Progenitor cell of endocrine pancreas (in vitro differentiated cells): ENCODE measurements around the gene SMARCB1. TPM values are rescaled to one million over a fixed set of nuclear protein-coding genes. Genes with fewer than 3 reads are reported as not detected.

Source experiments
- DNase-seq: peaks from one replicate; pipeline ENCODE4 v3.0.0; 2021; ENCODE audit warnings: low spot score; ENCODE audit not compliant: unreplicated experiment
- H3K27ac Mint-ChIP-seq: 2 replicates; pipeline ENCODE4 v1.8.0; 2021; ENCODE audit warnings: mild to moderate bottlenecking, moderate library complexity, mixed read lengths
- H3K27me3 Mint-ChIP-seq: 2 replicates; pipeline ENCODE4 v1.8.0; 2021; ENCODE audit warnings: mixed read lengths
- H3K36me3 Mint-ChIP-seq: 2 replicates; pipeline ENCODE4 v1.8.0; 2022; ENCODE audit warnings: mixed read lengths; ENCODE audit not compliant: insufficient read depth
- H3K4me1 Mint-ChIP-seq: 2 replicates; pipeline ENCODE4 v1.8.0; 2021; ENCODE audit warnings: low read depth, mixed read lengths
- H3K4me3 Mint-ChIP-seq: 2 replicates; pipeline ENCODE4 v1.8.0; 2021; ENCODE audit warnings: low read depth, mild to moderate bottlenecking, moderate library complexity, mixed read lengths
- H3K9me3 Mint-ChIP-seq: 2 replicates; pipeline ENCODE4 v1.8.0; 2021; ENCODE audit warnings: low read depth, mixed read lengths
- CTCF ChIP-seq: fragments of 200-600 bp; sonication (generic); IDR thresholded peaks from one replicate; pipeline ENCODE4 v1.5.0; 2021; ENCODE audit warnings: antibody characterized with exemption, mild to moderate bottlenecking; ENCODE audit not compliant: unreplicated experiment
- total RNA-seq: library from RNA; stranded (reverse); gene quantifications from 2 replicates; pipeline ENCODE4 v1.2.1, GENCODE V29; 2021

SMARCB1 gene
- total RNA-seq, 1 donor from 2014 or later = 195 TPM

GRCh38 chr22:23833017-23833751 lies 46.4 kb downstream of the SMARCB1 start:
- Mint-ChIP-seq H3K4me1 (peaks cover 4% of the 10 kb centered on the region), H3K4me3 (no peak overlapping the region), H3K36me3 (peaks cover 20% of the 10 kb centered on the region), H3K27ac (no peak overlapping the region), H3K27me3 (no peaks in the 10 kb centered on the region), H3K9me3 (no peaks in the 10 kb centered on the region)
- TF ChIP-seq CTCF = no peak
- DNase-seq = no peak

- Mint-ChIP-seq H3K9me3 (no peaks in the 10 kb centered on the region), H3K4me3 (no peak overlapping the region), H3K27ac (no peak overlapping the region), H3K4me1 (peaks cover 6% of the 10 kb centered on the region), H3K36me3 (peaks cover 18% of the 10 kb centered on the region), H3K27me3 (peaks cover under 1% of the 10 kb centered on the region)
- no peak for DNase-seq
- no peak for TF ChIP-seq CTCF
These were observed 47.1 kb downstream of the SMARCB1 start for GRCh38 chr22:23833911-23834317.

- peaks cover 15% of the 10 kb centered on the region for H3K36me3 Mint-ChIP-seq
- H3K9me3 Mint-ChIP-seq = no peaks in the 10 kb centered on the region
- no peak overlapping the region for H3K4me3 Mint-ChIP-seq
- H3K4me1 Mint-ChIP-seq = peaks cover 6% of the 10 kb centered on the region
- H3K27me3 Mint-ChIP-seq = peaks cover 5% of the 10 kb centered on the region
- H3K27ac Mint-ChIP-seq = no peak overlapping the region
- no peak for DNase-seq
- no peak for TF ChIP-seq CTCF
These were observed 47.6 kb downstream of the SMARCB1 start for GRCh38 chr22:23834406-23834792.

GRCh38 chr22:23834793-23835483 lies 48.2 kb downstream of the SMARCB1 start:
- Mint-ChIP-seq H3K9me3 (no peaks in the 10 kb centered on the region), H3K27ac (no peak overlapping the region), H3K36me3 (peaks cover 14% of the 10 kb centered on the region), H3K27me3 (peaks cover 11% of the 10 kb centered on the region), H3K4me1 (peaks cover 6% of the 10 kb centered on the region), H3K4me3 (no peak overlapping the region)
- TF ChIP-seq CTCF = no peak
- no peak for DNase-seq

- H3K9me3 Mint-ChIP-seq = no peaks in the 10 kb centered on the region
- peaks cover 15% of the 10 kb centered on the region for H3K27me3 Mint-ChIP-seq
- H3K4me1 Mint-ChIP-seq = peaks cover 6% of the 10 kb centered on the region
- DNase-seq = no peak
- H3K4me3 Mint-ChIP-seq = no peak overlapping the region
- H3K27ac Mint-ChIP-seq = no peak overlapping the region
- H3K36me3 Mint-ChIP-seq = peaks cover 10% of the 10 kb centered on the region
- no peak for TF ChIP-seq CTCF
These were observed 48.8 kb downstream of the SMARCB1 start for GRCh38 chr22:23835484-23836144.
